Thoracic aorta (tissue), 2 donors: Measurements from ENCODE around the gene XRCC3. TPM values are rescaled to one million over a fixed set of nuclear protein-coding genes. Genes with fewer than 3 reads are reported as not detected.
A peak's percentile ranks its signal among the peaks of the same experiment; 100 is the strongest.

Source experiments
- ATAC-seq: fragments of 150-250 bp; one replicate; pipeline ENCODE4 v1.8.0; 2017; ENCODE audit warnings: low read depth; ENCODE audit not compliant: insufficient number of reproducible peaks, low FRiP score
- DNase-seq: peaks from one replicate; pipeline ENCODE4 v3.0.0-alpha.2; 2020; ENCODE audit warnings: low spot score
- H3K27ac ChIP-seq, 2 donors: fragments of 200-600 bp; sonication (generic); 1 replicate in 1 of 2; 2 replicates in 1 of 2; pipeline ENCODE4 v1.5.1; 2016; ENCODE audit warnings: mild to moderate bottlenecking in 2 of 2, moderate library complexity in 2 of 2
- H3K27me3 ChIP-seq: fragments of 200-600 bp; sonication (generic); replicated peaks from 2 replicates; pipeline ENCODE4 v1.6.0; 2016; ENCODE audit warnings: mild to moderate bottlenecking; ENCODE audit not compliant: insufficient read depth
- H3K36me3 ChIP-seq: fragments of 200-600 bp; sonication (generic); one replicate; pipeline ENCODE4 v1.5.1; 2016
- H3K4me1 ChIP-seq, 2 donors: fragments of 200-600 bp; sonication (generic); 1 replicate in 1 of 2; 2 replicates in 1 of 2; pipeline versions ENCODE4 v1.5.1 to v1.6.0; 2016; ENCODE audit warnings: low read depth in 2 of 2, mild to moderate bottlenecking in 1 of 2; ENCODE audit not compliant: control insufficient read depth in 1 of 2
- H3K4me3 ChIP-seq: fragments of 200-600 bp; sonication (generic); 2 replicates; pipeline ENCODE4 v1.5.1; 2016; ENCODE audit warnings: mild to moderate bottlenecking
- H3K9me3 ChIP-seq: fragments of 200-600 bp; sonication (generic); 2 replicates; pipeline ENCODE4 v1.5.1; 2016
- CTCF ChIP-seq: fragments of 200-600 bp; sonication (generic); IDR thresholded peaks from one replicate; pipeline ENCODE4 v1.5.1; 2019; ENCODE audit warnings: antibody characterized with exemption
- total RNA-seq, 2 donors: library from RNA; depleted of rRNA; stranded (reverse); fragments of >200 nt; gene quantifications; one replicate each; pipeline versions ENCODE4 v1.1.0 to v1.2.3, GENCODE V29; 2016

The XRCC3 gene
- total RNA-seq, 2 donors from 2014 or later: 8.4 to 18.5 TPM

- peaks cover 0 to 38% of the 10 kb centered on the region in 2 donors for H3K4me1 ChIP-seq
- no peaks in the 10 kb centered on the region for H3K9me3 ChIP-seq
- no peak for ATAC-seq
- no peak overlapping the region for H3K4me3 ChIP-seq
- peaks cover 64% of the 10 kb centered on the region for H3K36me3 ChIP-seq
- no peak for DNase-seq
- no peak overlapping the region for H3K27ac ChIP-seq
- TF ChIP-seq CTCF: no peak
- no peaks in the 10 kb centered on the region for H3K27me3 ChIP-seq
Observed at GRCh38 chr14:103702497-103703432, 12.5 kb downstream of the XRCC3 start.

GRCh38 chr14:103702095-103702494, 13.2 kb downstream of the XRCC3 start:
- Histone ChIP-seq H3K4me3 (no peak overlapping the region), H3K9me3 (no peaks in the 10 kb centered on the region), H3K36me3 (peaks cover 65% of the 10 kb centered on the region), H3K27ac (no peak overlapping the region), H3K27me3 (no peaks in the 10 kb centered on the region), H3K4me1 (peaks cover 2 to 39% of the 10 kb centered on the region in 2 donors)
- TF ChIP-seq CTCF: no peak
- ATAC-seq (no peak), DNase-seq (no peak)

- DNase-seq: no peak
- TF ChIP-seq CTCF: no peak
- H3K4me3 ChIP-seq: no peak overlapping the region
- peaks cover 5 to 51% of the 10 kb centered on the region in 2 donors for H3K4me1 ChIP-seq
- ATAC-seq: no peak
- H3K36me3 ChIP-seq: peaks cover 57% of the 10 kb centered on the region
- peak overlapping the region in 1 of 2 donors; percentile 15 for H3K27ac ChIP-seq
- H3K27me3 ChIP-seq: no peaks in the 10 kb centered on the region
- H3K9me3 ChIP-seq: no peaks in the 10 kb centered on the region
Observed at GRCh38 chr14:103700753-103701490, 14.3 kb downstream of the XRCC3 start.

- no peak for DNase-seq
- H3K4me1 ChIP-seq: peaks cover 5 to 57% of the 10 kb centered on the region in 2 donors
- peak overlapping the region; percentile 15 to 56 for H3K27ac ChIP-seq
- H3K4me3 ChIP-seq: no peak overlapping the region
- peaks cover 53% of the 10 kb centered on the region for H3K36me3 ChIP-seq
- no peaks in the 10 kb centered on the region for H3K9me3 ChIP-seq
- no peak for ATAC-seq
- no peaks in the 10 kb centered on the region for H3K27me3 ChIP-seq
- TF ChIP-seq CTCF: no peak
Observed at GRCh38 chr14:103699901-103700752, 15.1 kb downstream of the XRCC3 start.
